Heart left ventricle (tissue), 16 donors: ENCODE data around the gene DRD1. TPM values are rescaled to one million over a fixed set of nuclear protein-coding genes. Genes with fewer than 3 reads are reported as not detected.
"Not testable (repeated sequence)": the region's sequence is repeated elsewhere in the genome, so short reads cannot be mapped to it uniquely, and the experiment has no call there.

Experiments used
- ATAC-seq, 4 donors: fragments of 200-7000 bp; cut with Tn5 transposase; one replicate each; pipeline ENCODE4 v1.9.1; 2020 to 2022; ENCODE audit warnings: moderate library complexity in 4 of 4, mild to moderate bottlenecking in 3 of 4, moderate number of reproducible peaks in 1 of 4
- DNase-seq, 5 donors: peaks; one replicate each; pipeline ENCODE4 v3.0.0-alpha.2; 2020
- H3K27ac ChIP-seq, 12 donors: fragments of 200-600 bp; sonication (generic) in 4 of 12; one replicate each; pipeline versions ENCODE4 v1.5.0 to v1.8.0; 2016 to 2022; ENCODE audit warnings: mild to moderate bottlenecking in 2 of 12
- H3K27me3 ChIP-seq, 9 donors: fragments of 200-600 bp; sonication (generic) in 2 of 9; one replicate each; pipeline versions ENCODE4 v1.5.1 to v1.8.0; 2016 to 2022; ENCODE audit warnings: mild to moderate bottlenecking in 3 of 9
- H3K36me3 ChIP-seq, 9 donors: fragments of 200-600 bp; sonication (generic) in 2 of 9; one replicate each; pipeline versions ENCODE4 v1.5.0 to v1.8.0; 2018 to 2022; ENCODE audit warnings: mild to moderate bottlenecking in 2 of 9
- H3K4me1 ChIP-seq, 12 donors: fragments of 200-600 bp; sonication (generic) in 4 of 12; one replicate each; pipeline versions ENCODE4 v1.5.0 to v1.8.0; 2016 to 2022; ENCODE audit warnings: mild to moderate bottlenecking in 3 of 12
- H3K4me3 ChIP-seq, 12 donors: fragments of 200-600 bp; sonication (generic) in 4 of 12; one replicate each; pipeline versions ENCODE4 v1.5.0 to v1.8.0; 2017 to 2022; ENCODE audit warnings: mild to moderate bottlenecking in 9 of 12, moderate library complexity in 4 of 12
- H3K9me3 ChIP-seq, 12 donors: fragments of 200-600 bp; sonication (generic) in 4 of 12; one replicate each; pipeline versions ENCODE4 v1.5.0 to v1.8.0; 2016 to 2022; ENCODE audit warnings: mild to moderate bottlenecking in 1 of 12
- POLR2A ChIP-seq, 2 donors: fragments of 450-650 bp; IDR thresholded peaks; one replicate each; pipeline ENCODE4 v1.6.1; 2017; ENCODE audit warnings: antibody characterized with exemption in 2 of 2, mild to moderate bottlenecking in 2 of 2, moderate library complexity in 2 of 2
- WGBS, 4 donors: extraction: QIAGEN DNeasy Blood & Tissue Kit in 2 of 4; methylation state at CpG; one replicate each; pipeline versions ENCODE4 v1.1.5 to v1.1.7; 2013 to 2018; 5-methylcytosine and 5-hydroxymethylcytosine counted together
- intact Hi-C, 10 donors: fragments of 100-400 bp; cut with DNase I; formaldehyde crosslinking; loops; one replicate each; pipeline versions ENCODE4 v1.11.1 to v1.14.2; 2022
- polyA plus RNA-seq, 2 donors: library from polyadenylated mRNA; stranded (reverse); fragments of 200-250 nt; gene quantifications; one replicate each; pipeline ENCODE4 v1.2.3, GENCODE V29; 2013
- total RNA-seq, 9 donors: library from RNA; depleted of rRNA in 2 of 9; stranded (reverse); fragments of >200 nt in 2 of 9; fragmentation: NEBNext Ultra II Directional in 3 of 9; extraction: Animal tissue kit (Norgen Biotek cat#: 25700) in 3 of 9; gene quantifications; one replicate each; pipeline versions ENCODE4 v1.1.0 to v1.2.4, GENCODE V29; 2016 to 2023
- TF ChIP-seq, protein P1 (sequence below), 12 donors: fragments of 200-600 bp; sonication (generic) in 4 of 12; IDR thresholded peaks; one replicate each; pipeline versions ENCODE4 v1.5.0 to v1.8.0; 2018 to 2022; ENCODE audit warnings: antibody characterized with exemption in 12 of 12, mild to moderate bottlenecking in 5 of 12
- donor health status: ischemic (EF 13 %, LVEDD 7.1; RV severe dilation, severe dysfunction).
- donor health status: healthy with polysubstance abuse.
- donor health status: DM: no; HTN: yes; CAD: no.
- donor health status: DM: no; HTN: no; CAD: no.
- donor health status: ischemic (EF 25% LVEDD 6.9; RV normal size, moderate dysfunction).
- donor health status: ischemic (EF 25% LVEDD 5.7; RV mildly dilated, moderate dysfunction).
- donor health status: healthy.
- donor health status: DM: yes; HTN: yes; CAD: no.
- donor health status: ischemic (EF 35%, LVEDD 5.7; RV mildly dilated, moderate dysfunction).
- donor health status: nonischemic (EF 11% LVEDD 7.7; RV severe dilation, severe dysfunction).
- donor health status: DM: yes; HTN: yes; CAD: no.
- donor health status: PGD.
- donor health status: ischemic (EF 29% LVEDD 5.4; RV normal size, mild dysfunction).
- donor health status: nonischemic (EF 23%, LVEDD 6.1; RV moderate dilation, normal function).

Gene DRD1
- total and polyA plus RNA-seq, 11 donors, result 0.07 to 0.11 (median 0.10) TPM; not detected in 8

DNA sequence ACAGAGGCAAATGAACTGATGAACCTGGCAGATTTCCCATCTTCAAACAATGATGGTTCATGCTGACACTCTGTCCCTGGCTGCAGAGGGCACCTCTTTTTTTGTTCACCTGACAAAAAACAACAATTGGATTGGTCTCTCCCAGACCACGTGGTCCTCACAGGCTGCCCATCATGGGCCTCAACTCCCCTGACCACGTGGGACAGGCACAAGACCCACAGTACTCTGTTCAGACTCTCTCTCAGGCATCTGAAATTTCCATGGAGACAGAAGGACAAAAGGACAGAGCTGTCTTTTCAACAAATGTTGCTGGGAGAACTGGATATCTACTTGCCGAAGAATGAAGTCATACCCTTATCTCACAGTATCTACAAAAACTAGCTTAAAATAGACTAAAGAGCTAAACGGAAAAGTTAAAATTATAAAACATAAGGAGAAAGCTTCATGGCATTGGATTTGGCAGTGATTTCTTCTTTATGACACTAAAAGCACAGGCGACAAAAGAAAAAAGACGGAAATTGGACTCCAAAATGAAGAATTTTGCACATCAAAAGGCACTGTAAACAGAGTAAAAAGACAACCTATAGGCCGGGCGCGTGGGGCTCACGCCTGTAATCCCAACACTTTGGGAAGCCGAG lies 12.2 kb upstream of the DRD1 start:
- H3K4me3 ChIP-seq, result no peak overlapping the region
- H3K27me3 ChIP-seq, result peaks cover 0 to 62% (median 12%) of the 10 kb centered on the region in 9 donors
- no peaks in the 10 kb centered on the region for H3K9me3 ChIP-seq
- no peak overlapping the region for H3K27ac ChIP-seq
- WGBS, 4 donors, result 67 to 73% (median 69%) methylated on average over 11 of the region's 11 CpGs
- DNase-seq (no peak), ATAC-seq (no peak)
- TF ChIP-seq, protein P1, sequence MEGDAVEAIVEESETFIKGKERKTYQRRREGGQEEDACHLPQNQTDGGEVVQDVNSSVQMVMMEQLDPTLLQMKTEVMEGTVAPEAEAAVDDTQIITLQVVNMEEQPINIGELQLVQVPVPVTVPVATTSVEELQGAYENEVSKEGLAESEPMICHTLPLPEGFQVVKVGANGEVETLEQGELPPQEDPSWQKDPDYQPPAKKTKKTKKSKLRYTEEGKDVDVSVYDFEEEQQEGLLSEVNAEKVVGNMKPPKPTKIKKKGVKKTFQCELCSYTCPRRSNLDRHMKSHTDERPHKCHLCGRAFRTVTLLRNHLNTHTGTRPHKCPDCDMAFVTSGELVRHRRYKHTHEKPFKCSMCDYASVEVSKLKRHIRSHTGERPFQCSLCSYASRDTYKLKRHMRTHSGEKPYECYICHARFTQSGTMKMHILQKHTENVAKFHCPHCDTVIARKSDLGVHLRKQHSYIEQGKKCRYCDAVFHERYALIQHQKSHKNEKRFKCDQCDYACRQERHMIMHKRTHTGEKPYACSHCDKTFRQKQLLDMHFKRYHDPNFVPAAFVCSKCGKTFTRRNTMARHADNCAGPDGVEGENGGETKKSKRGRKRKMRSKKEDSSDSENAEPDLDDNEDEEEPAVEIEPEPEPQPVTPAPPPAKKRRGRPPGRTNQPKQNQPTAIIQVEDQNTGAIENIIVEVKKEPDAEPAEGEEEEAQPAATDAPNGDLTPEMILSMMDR (IDR thresholded peaks at IDR 0.05), result no peak
- TF ChIP-seq POLR2A (IDR thresholded peaks at IDR 0.05), result no peak
- no peaks in the 10 kb centered on the region for H3K4me1 ChIP-seq
- intact Hi-C loops, result no loop called here
- H3K36me3 ChIP-seq, result no peaks in the 10 kb centered on the region

DNA sequence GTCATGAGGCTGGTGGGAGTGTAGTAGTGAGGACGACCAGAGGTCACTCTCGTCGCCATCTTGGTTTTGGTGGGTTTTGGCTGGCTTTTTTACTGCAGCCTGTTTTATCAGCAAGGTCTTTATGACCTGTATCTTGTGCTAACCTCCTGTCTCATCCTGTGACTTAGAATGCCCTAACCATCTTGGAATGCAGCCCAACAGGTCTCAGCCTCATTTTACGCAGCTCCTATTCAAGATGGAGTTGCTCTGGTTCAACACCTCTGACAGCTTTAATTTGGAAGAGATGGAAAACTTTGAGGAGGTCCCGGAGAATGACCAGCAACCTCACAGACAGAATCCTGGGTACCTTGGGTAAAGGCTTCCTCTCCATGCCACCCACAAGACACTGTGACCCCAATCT lies 10.4 kb upstream of the DRD1 start:
- peaks cover 0 to 77% (median 12%) of the 10 kb centered on the region in 9 donors for H3K27me3 ChIP-seq
- WGBS, 4 donors, result 88 to 91% (median 89%) methylated on average over 5 of the region's 5 CpGs

GRCh38 chr5:175452166-175452565 lies 8.2 kb upstream of the DRD1 start:
- 74 to 81% (median 78%) methylated on average over 2 of the region's 2 CpGs for WGBS, 4 donors
- H3K27ac ChIP-seq, result no peak overlapping the region
- no peaks in the 10 kb centered on the region for H3K36me3 ChIP-seq
- H3K9me3 ChIP-seq, result no peaks in the 10 kb centered on the region
- no peak for DNase-seq
- intact Hi-C loops, result no loop called here
- H3K4me3 ChIP-seq, result no peak overlapping the region
- TF ChIP-seq POLR2A (IDR thresholded peaks at IDR 0.05), result no peak
- TF ChIP-seq, protein P1 (IDR thresholded peaks at IDR 0.05), result no peak
- no peaks in the 10 kb centered on the region for H3K4me1 ChIP-seq
- ATAC-seq, result no peak
- H3K27me3 ChIP-seq, result peaks cover 0 to 82% (median 14%) of the 10 kb centered on the region in 9 donors

More for the DNA sequence above, 10.4 kb upstream of the DRD1 start:
- DNase-seq, intact Hi-C loops, H3K4me1 ChIP-seq, H3K36me3 ChIP-seq, H3K4me3 ChIP-seq, ATAC-seq, H3K9me3 ChIP-seq, H3K27ac ChIP-seq: not testable (repeated sequence)

- Histone ChIP-seq H3K27me3 (peaks cover 20 to 88% (median 40%) of the 10 kb centered on the region in 9 donors), H3K4me3 (no peak overlapping the region), H3K27ac (no peak overlapping the region), H3K9me3 (no peaks in the 10 kb centered on the region), H3K4me1 (peaks cover 0 to 17% (median 4%) of the 10 kb centered on the region in 12 donors), H3K36me3 (no peaks in the 10 kb centered on the region)
- ATAC-seq (no peak), DNase-seq (no peak)
- intact Hi-C loops, result loop anchor here in 1 of 10 donors (5.0 kb wide), 1 partner anchor 496 kb away; no protein-coding TSS in a partner anchor
- 39 to 58% (median 45%) methylated on average over 3 of the region's 3 CpGs for WGBS, 4 donors
- TF ChIP-seq POLR2A (IDR thresholded peaks at IDR 0.05), result no peak
Measured at GRCh38 chr5:175448276-175448675, 4.3 kb upstream of the DRD1 start.

- TF ChIP-seq, protein P1 (IDR thresholded peaks at IDR 0.05), result no peak
- TF ChIP-seq POLR2A (IDR thresholded peaks at IDR 0.05), result no peak
- Histone ChIP-seq H3K27ac (no peak overlapping the region), H3K27me3 (peaks cover 20 to 89% (median 46%) of the 10 kb centered on the region in 9 donors), H3K4me3 (no peak overlapping the region), H3K36me3 (no peaks in the 10 kb centered on the region), H3K4me1 (peaks cover 0 to 17% (median 4%) of the 10 kb centered on the region in 12 donors), H3K9me3 (no peaks in the 10 kb centered on the region)
- WGBS, 4 donors, result 18 to 28% (median 23%) methylated on average over 2 of the region's 2 CpGs
- ATAC-seq (no peak), DNase-seq (no peak)
- intact Hi-C loops, result loop anchor here in 1 of 10 donors (5.0 kb wide), 1 partner anchor 495 kb away; no protein-coding TSS in a partner anchor
Measured at GRCh38 chr5:175447571-175447970, 3.6 kb upstream of the DRD1 start.

GRCh38 chr5:175446378-175446777 lies 2.4 kb upstream of the DRD1 start:
- ATAC-seq, H3K4me3 ChIP-seq, H3K27ac ChIP-seq, DNase-seq, H3K9me3 ChIP-seq, H3K36me3 ChIP-seq: not testable (repeated sequence)
- intact Hi-C loops, result loop anchor here in 1 of 10 donors (5.0 kb wide), 1 partner anchor 494 kb away; no protein-coding TSS in a partner anchor
- Histone ChIP-seq H3K27me3 (peaks cover 22 to 90% (median 52%) of the 10 kb centered on the region in 9 donors), H3K4me1 (peaks cover 0 to 17% (median 4%) of the 10 kb centered on the region in 12 donors)
- WGBS, 4 donors, result 88 to 90% (median 90%) methylated on average over 14 of the region's 14 CpGs
